OCI-LY1 (cell line): Measurements from ENCODE around the gene KIRREL2.
"Not testable (repeated sequence)": the region's sequence is repeated elsewhere in the genome, so short reads cannot be mapped to it uniquely, and the experiment has no call there.

Experiments used
- H2AFZ ChIP-seq: fragments of 200-600 bp; sonication (generic), shearing (Covaris generic); 2 replicates; pipeline ENCODE4 v1.6.0; 2014; ENCODE audit warnings: antibody characterized with exemption, mild to moderate bottlenecking, low read length
- H3F3A ChIP-seq: fragments of 200-600 bp; sonication (generic), shearing (Covaris generic); 2 replicates; pipeline ENCODE4 v1.6.0; 2014; ENCODE audit warnings: mild to moderate bottlenecking, antibody characterized with exemption, low read length, moderate library complexity; ENCODE audit not compliant: insufficient read depth
- H3K27ac ChIP-seq: fragments of 200-600 bp; sonication (generic); 2 replicates; pipeline ENCODE4 v1.5.1; 2014; ENCODE audit warnings: low read length, mixed run types, mild to moderate bottlenecking, low read depth; ENCODE audit not compliant: poor library complexity, severe bottlenecking
- H3K27me3 ChIP-seq: fragments of 200-600 bp; sonication (generic); 2 replicates; pipeline ENCODE4 v1.6.0; 2014; ENCODE audit warnings: antibody characterized with exemption, mild to moderate bottlenecking, low read length, moderate library complexity; ENCODE audit not compliant: insufficient read depth
- H3K36me3 ChIP-seq: fragments of 200-600 bp; sonication (generic); 2 replicates; pipeline ENCODE4 v1.6.1; 2014; ENCODE audit warnings: mild to moderate bottlenecking, antibody characterized with exemption, low read length, moderate library complexity, mixed read lengths; ENCODE audit not compliant: insufficient read depth
- H3K4me1 ChIP-seq: fragments of 200-600 bp; sonication (generic); 2 replicates; pipeline ENCODE4 v1.5.1; 2014; ENCODE audit warnings: mild to moderate bottlenecking, low read length, moderate library complexity; ENCODE audit not compliant: insufficient read depth, severe bottlenecking
- H3K4me2 ChIP-seq: fragments of 200-600 bp; sonication (generic), shearing (Covaris generic); 2 replicates; pipeline ENCODE4 v1.6.1; 2014; ENCODE audit warnings: low read length
- H3K4me3 ChIP-seq: fragments of 200-600 bp; sonication (generic); 2 replicates; pipeline ENCODE4 v1.5.1; 2014; ENCODE audit warnings: low read length, low read depth, mild to moderate bottlenecking, mixed read lengths; ENCODE audit not compliant: poor library complexity, severe bottlenecking
- H3K79me2 ChIP-seq: fragments of 200-600 bp; shearing (Covaris generic); 2 replicates; pipeline ENCODE4 v1.6.1; 2016; ENCODE audit warnings: mixed run types, low read length, mixed read lengths; ENCODE audit not compliant: insufficient read depth
- H3K9ac ChIP-seq: fragments of 200-600 bp; sonication (generic), shearing (Covaris generic); 2 replicates; pipeline ENCODE4 v1.6.1; 2014; ENCODE audit warnings: mild to moderate bottlenecking, low read length, mixed read lengths
- H3K9me2 ChIP-seq: fragments of 200-600 bp; sonication (generic), shearing (Covaris generic); 2 replicates; pipeline ENCODE4 v1.6.1; 2014; ENCODE audit warnings: low read depth, mild to moderate bottlenecking, low read length, mixed read lengths
- H3K9me3 ChIP-seq: fragments of 200-600 bp; shearing (Covaris generic); 2 replicates; pipeline ENCODE4 v1.6.1; 2014; ENCODE audit warnings: low read length, mixed read lengths
- H4K20me1 ChIP-seq: fragments of 200-600 bp; sonication (generic), shearing (Covaris generic); 2 replicates; pipeline ENCODE4 v1.6.0; 2016; ENCODE audit warnings: mild to moderate bottlenecking, low read length; ENCODE audit not compliant: insufficient read depth
- CTCF ChIP-seq: fragments of 200-600 bp; sonication (generic), shearing (Covaris generic); IDR thresholded peaks from 2 replicates; pipeline ENCODE4 v1.5.1; 2017; ENCODE audit warnings: mild to moderate bottlenecking, antibody characterized with exemption, low read length, moderate library complexity, mixed read lengths
- EZH2 ChIP-seq: fragments of 200-600 bp; sonication (generic), shearing (Covaris generic); IDR thresholded peaks from 2 replicates; pipeline ENCODE4 v1.8.0; 2017; ENCODE audit warnings: borderline replicate concordance, mixed run types, mild to moderate bottlenecking, antibody characterized with exemption, low read length, moderate library complexity, mixed read lengths

KIRREL2 gene

DNA sequence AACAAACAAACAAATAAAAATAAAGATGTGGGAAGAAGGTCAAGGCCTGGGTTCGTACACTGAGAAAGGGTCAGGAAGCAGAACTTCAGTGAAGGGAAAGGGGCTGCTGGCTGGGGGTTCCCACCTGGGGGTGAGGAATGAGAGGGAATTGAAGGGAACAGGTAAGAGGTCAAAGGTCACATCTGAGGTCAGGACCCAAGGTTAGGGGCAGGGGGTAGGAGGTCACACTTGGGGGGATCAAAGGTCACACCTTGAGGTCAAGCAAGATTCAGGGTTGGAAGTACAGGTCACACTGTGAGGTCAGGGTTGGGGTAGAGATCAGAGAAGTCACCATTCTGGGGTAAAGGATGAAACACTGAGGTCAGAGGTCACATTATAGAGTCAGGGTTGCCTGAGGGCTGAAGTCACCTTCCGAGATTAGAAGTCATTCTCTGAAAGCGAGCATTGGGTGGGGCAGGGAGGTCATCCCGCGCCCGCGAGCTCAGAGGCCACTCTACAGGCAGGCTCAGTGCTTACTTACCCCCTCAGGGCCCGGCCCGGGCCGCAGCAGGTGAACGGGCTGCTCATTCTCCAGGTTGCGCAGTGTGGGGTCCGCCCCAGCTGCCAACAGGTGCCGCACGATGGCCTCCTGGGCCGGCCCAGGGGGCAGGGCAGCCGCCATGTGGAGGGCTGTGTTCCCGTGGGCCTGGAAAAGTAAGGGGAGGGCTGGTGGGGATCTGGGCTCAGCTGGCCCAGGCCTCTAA, 32.8 kb downstream of the KIRREL2 start:
- H2AFZ ChIP-seq, result no peak overlapping the region
- no peaks in the 10 kb centered on the region for H3K4me1 ChIP-seq
- H4K20me1 ChIP-seq, result no peaks in the 10 kb centered on the region
- H3K27ac ChIP-seq, result no peak overlapping the region
- H3K4me2 ChIP-seq, result no peak overlapping the region
- no peaks in the 10 kb centered on the region for H3K79me2 ChIP-seq
- H3K9ac ChIP-seq, result no peak overlapping the region
- H3K9me2 ChIP-seq, result no peaks in the 10 kb centered on the region
- H3K27me3 ChIP-seq, result no peaks in the 10 kb centered on the region
- H3K36me3 ChIP-seq, result peaks cover 70% of the 10 kb centered on the region
- no peaks in the 10 kb centered on the region for H3K9me3 ChIP-seq
- TF ChIP-seq CTCF (no peak), EZH2 (no peak)
- H3K4me3 ChIP-seq, result no peak overlapping the region
- H3F3A ChIP-seq, result no peaks in the 10 kb centered on the region

GRCh38 chr19:35890113-35890650, 33.5 kb downstream of the KIRREL2 start:
- no peak for TF ChIP-seq CTCF
- TF ChIP-seq EZH2, result no peak
- H3K79me2 ChIP-seq, result no peaks in the 10 kb centered on the region
- H4K20me1 ChIP-seq, result no peaks in the 10 kb centered on the region
- H3K9ac ChIP-seq, result no peak overlapping the region
- no peak overlapping the region for H3K4me3 ChIP-seq
- no peaks in the 10 kb centered on the region for H3K9me2 ChIP-seq
- no peak overlapping the region for H3K27ac ChIP-seq
- no peaks in the 10 kb centered on the region for H3K4me1 ChIP-seq
- H3F3A ChIP-seq, result no peaks in the 10 kb centered on the region
- H3K9me3 ChIP-seq, result no peaks in the 10 kb centered on the region
- no peak overlapping the region for H3K4me2 ChIP-seq
- no peak overlapping the region for H2AFZ ChIP-seq
- peaks cover 73% of the 10 kb centered on the region for H3K36me3 ChIP-seq
- H3K27me3 ChIP-seq, result no peaks in the 10 kb centered on the region

- not testable (repeated sequence) for H3K9me2 ChIP-seq, H3K27ac ChIP-seq, H3F3A ChIP-seq, H2AFZ ChIP-seq, H3K79me2 ChIP-seq, H3K27me3 ChIP-seq, H3K4me1 ChIP-seq, H3K4me2 ChIP-seq, H3K4me3 ChIP-seq, H3K9me3 ChIP-seq, H3K9ac ChIP-seq, H4K20me1 ChIP-seq
- peaks cover 87% of the 10 kb centered on the region for H3K36me3 ChIP-seq
Observed at GRCh38 chr19:35891819-35892218, 35.1 kb downstream of the KIRREL2 start.

- H4K20me1 ChIP-seq, result no peaks in the 10 kb centered on the region
- H3K4me1 ChIP-seq, result peaks cover 10% of the 10 kb centered on the region
- no peak overlapping the region for H2AFZ ChIP-seq
- H3K4me3 ChIP-seq, result no peak overlapping the region
- no peaks in the 10 kb centered on the region for H3K9me2 ChIP-seq
- no peaks in the 10 kb centered on the region for H3F3A ChIP-seq
- no peak overlapping the region for H3K4me2 ChIP-seq
- H3K9ac ChIP-seq, result no peak overlapping the region
- H3K27me3 ChIP-seq, result no peaks in the 10 kb centered on the region
- no peak overlapping the region for H3K27ac ChIP-seq
- H3K9me3 ChIP-seq, result no peaks in the 10 kb centered on the region
- peaks cover 80% of the 10 kb centered on the region for H3K36me3 ChIP-seq
- TF ChIP-seq CTCF (no peak), EZH2 (no peak)
- H3K79me2 ChIP-seq, result 0 out of 2 replicates have a peak, but pooled peaks cover 3% of the 10 kb centered on the region
Observed at GRCh38 chr19:35894342-35894741, 37.6 kb downstream of the KIRREL2 start.
